ENCODE measurements around the gene PMEL. TPM values are rescaled to one million over a fixed set of nuclear protein-coding genes. Genes with fewer than 3 reads are reported as not detected.

PMEL gene
- total and polyA plus RNA-seq, 9 of the 15 experiments (the other 6 are each of a cell fraction or from before 2014, with no cell fraction given): 0.36 to 2.0 (median 0.98) TPM

DNA sequence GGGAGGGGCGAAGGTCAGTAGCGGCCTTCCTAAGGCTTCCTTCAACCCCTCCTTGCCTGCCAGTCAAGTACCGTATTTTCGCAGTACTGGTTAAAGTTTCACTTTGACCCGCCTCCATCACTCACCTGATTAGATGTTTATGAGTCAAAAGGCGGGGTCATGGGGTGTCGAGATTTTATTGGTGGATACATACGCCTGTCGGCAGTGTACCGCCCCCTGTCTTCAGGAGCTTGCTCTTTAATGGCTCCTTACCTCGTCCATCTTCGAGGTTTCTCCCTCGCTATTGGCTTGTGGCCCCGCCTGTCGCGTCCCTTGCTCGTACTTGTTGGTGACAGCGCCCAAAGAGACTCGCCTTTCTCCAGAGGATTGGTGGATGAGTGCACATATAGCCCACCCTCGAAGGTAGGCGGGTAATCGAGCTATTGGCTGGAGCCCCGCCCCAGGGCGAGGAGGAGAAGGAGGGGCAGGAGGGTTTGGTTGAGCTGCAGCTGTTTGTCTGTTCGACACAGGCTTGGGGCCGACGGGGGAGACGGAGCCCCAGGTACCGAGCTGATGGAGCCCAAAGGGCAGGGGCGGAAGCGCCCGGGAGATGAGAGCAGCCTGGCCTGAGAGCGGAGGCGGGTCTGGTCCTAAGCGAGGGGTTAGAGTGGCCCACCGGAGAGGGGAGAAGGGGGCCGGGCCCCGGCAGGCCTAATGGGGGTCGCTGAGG lies 7.9 kb upstream of the PMEL start, which contains the start of gene RAB5B (continued):
- TF ChIP-seq, protein P1, sequence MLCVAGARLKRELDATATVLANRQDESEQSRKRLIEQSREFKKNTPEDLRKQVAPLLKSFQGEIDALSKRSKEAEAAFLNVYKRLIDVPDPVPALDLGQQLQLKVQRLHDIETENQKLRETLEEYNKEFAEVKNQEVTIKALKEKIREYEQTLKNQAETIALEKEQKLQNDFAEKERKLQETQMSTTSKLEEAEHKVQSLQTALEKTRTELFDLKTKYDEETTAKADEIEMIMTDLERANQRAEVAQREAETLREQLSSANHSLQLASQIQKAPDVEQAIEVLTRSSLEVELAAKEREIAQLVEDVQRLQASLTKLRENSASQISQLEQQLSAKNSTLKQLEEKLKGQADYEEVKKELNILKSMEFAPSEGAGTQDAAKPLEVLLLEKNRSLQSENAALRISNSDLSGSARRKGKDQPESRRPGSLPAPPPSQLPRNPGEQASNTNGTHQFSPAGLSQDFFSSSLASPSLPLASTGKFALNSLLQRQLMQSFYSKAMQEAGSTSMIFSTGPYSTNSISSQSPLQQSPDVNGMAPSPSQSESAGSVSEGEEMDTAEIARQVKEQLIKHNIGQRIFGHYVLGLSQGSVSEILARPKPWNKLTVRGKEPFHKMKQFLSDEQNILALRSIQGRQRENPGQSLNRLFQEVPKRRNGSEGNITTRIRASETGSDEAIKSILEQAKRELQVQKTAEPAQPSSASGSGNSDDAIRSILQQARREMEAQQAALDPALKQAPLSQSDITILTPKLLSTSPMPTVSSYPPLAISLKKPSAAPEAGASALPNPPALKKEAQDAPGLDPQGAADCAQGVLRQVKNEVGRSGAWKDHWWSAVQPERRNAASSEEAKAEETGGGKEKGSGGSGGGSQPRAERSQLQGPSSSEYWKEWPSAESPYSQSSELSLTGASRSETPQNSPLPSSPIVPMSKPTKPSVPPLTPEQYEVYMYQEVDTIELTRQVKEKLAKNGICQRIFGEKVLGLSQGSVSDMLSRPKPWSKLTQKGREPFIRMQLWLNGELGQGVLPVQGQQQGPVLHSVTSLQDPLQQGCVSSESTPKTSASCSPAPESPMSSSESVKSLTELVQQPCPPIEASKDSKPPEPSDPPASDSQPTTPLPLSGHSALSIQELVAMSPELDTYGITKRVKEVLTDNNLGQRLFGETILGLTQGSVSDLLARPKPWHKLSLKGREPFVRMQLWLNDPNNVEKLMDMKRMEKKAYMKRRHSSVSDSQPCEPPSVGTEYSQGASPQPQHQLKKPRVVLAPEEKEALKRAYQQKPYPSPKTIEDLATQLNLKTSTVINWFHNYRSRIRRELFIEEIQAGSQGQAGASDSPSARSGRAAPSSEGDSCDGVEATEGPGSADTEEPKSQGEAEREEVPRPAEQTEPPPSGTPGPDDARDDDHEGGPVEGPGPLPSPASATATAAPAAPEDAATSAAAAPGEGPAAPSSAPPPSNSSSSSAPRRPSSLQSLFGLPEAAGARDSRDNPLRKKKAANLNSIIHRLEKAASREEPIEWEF (CRISPR knock-in tag; IDR thresholded peaks at IDR 0.05): no peak
- TF ChIP-seq MAZ (CRISPR knock-in tag; conservative IDR thresholded peaks at IDR 0.05 in 1 of 2, IDR thresholded peaks at IDR 0.05 in 1 of 2) (peak; percentile 88 to 93), POLR2H (tag; IDR thresholded peaks at IDR 0.05; ENCODE audit: low read depth) (peak; percentile 54), DNMT1 (IDR thresholded peaks at IDR 0.05) (no peak), SIRT6 (IDR thresholded peaks at IDR 0.05; ENCODE audit: low read depth, low read length) (no peak), HDAC2 (IDR thresholded peaks at IDR 0.05) (peak; percentile 88), HOMEZ (CRISPR knock-in tag; IDR thresholded peaks at IDR 0.05) (no peak), ZBTB7A (IDR thresholded peaks at IDR 0.05; ENCODE audit: borderline replicate concordance, control insufficient read depth, low read depth, low read length) (peak; percentile 60; the same call in 1 of the 2 replicates), JUND (IDR thresholded peaks at IDR 0.05; ENCODE audit: borderline replicate concordance, low read depth, low read length) (peak; percentile 43; the same call in 1 of the 2 replicates), JUND (tag; IDR thresholded peaks at IDR 0.05; ENCODE audit: borderline replicate concordance, low read depth, low read length) (peak; percentile 47; the same call in 1 of the 3 replicates), HNRNPLL (IDR thresholded peaks at IDR 0.05; ENCODE audit: low read depth, low read length, poor library complexity, severe bottlenecking) (peak; percentile 23)
- TF ChIP-seq, protein P2, sequence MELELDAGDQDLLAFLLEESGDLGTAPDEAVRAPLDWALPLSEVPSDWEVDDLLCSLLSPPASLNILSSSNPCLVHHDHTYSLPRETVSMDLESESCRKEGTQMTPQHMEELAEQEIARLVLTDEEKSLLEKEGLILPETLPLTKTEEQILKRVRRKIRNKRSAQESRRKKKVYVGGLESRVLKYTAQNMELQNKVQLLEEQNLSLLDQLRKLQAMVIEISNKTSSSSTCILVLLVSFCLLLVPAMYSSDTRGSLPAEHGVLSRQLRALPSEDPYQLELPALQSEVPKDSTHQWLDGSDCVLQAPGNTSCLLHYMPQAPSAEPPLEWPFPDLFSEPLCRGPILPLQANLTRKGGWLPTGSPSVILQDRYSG (tag; conservative IDR thresholded peaks at IDR 0.05; ENCODE audit: low read depth): no peak
- TF ChIP-seq, protein P3, sequence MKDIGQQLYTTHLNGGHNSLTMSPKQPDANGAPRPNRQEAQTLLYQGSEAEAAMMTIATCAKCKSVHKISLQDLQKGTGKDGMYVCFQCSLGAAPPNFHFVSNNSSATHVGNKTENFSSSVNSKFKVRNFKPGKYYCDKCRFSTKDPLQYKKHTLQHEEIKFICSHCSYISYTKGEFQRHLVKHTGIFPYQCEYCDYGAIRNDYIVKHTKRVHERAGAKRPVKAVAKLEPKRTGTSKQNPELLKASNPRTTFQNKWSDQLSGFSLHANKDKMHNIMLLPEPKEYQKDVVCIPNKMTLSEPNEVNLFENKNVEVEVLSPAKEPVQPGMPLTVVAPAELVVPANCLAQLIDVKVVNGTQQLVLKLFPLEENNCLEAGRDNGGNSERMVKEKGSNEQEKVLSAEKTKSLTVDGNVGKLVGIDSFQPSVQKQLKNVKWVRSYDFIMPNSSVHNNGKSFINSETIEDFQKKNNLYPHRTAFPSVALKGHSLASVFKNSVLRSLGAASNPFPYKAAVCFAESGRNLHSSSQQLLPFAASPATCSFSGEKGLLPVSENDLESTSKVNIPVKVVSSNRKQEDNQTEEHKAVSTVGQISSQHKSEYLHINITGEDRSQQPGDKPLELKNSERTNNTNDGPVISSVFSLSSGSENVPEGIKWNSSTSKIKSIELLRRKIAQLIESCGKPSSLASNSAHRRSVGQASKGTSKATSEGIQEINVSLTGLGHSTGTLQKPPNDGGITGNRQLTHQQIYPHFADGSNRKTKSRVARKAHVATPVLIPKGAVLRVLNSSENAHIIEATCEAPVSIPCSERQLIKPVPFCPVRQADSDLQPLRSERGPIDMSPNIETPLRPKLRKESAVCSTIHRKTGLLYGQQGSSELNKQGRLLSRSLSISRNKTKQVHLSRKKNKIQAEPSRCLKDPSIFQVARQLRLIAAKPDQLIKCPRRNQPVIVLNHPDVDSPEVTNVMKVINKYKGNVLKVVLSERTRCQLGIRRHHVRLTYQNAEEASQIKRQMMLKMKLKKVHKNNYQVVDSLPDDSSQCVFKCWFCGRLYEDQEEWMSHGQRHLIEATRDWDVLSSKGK (CRISPR knock-in tag; IDR thresholded peaks at IDR 0.05): no peak
- TF ChIP-seq, protein P4, sequence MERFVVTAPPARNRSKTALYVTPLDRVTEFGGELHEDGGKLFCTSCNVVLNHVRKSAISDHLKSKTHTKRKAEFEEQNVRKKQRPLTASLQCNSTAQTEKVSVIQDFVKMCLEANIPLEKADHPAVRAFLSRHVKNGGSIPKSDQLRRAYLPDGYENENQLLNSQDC (CRISPR knock-in tag; IDR thresholded peaks at IDR 0.05): no peak
